ENCODE data around the gene FANCL. TPM values are rescaled to one million over a fixed set of nuclear protein-coding genes. Genes with fewer than 3 reads are reported as not detected.

FANCL gene
- total RNA-seq, 1 experiment from 2014 or later = 34.5 TPM

GRCh38 chr2:58122540-58122939, 118.6 kb downstream of the FANCL start (continued):
- TF ChIP-seq TCF7L2 (IDR thresholded peaks at IDR 0.05; ENCODE audit: borderline replicate concordance, extremely low read depth, insufficient read depth, insufficient read length) (no peak), MAX (IDR thresholded peaks at IDR 0.05) (no peak), CBX3 (IDR thresholded peaks at IDR 0.05; ENCODE audit: low read depth) (no peak), SIN3A (IDR thresholded peaks at IDR 0.05; ENCODE audit: low read depth) (no peak)

GRCh38 chr2:58122040-58122439, 119.1 kb downstream of the FANCL start:
- Histone ChIP-seq H3K9me3 (ENCODE audit: control insufficient read depth in 1 of 2, insufficient read depth in 1 of 2, low read depth in 1 of 2, low read length in 2 of 2) (no peaks in the 10 kb centered on the region), H3K27me3 (ENCODE audit: insufficient read depth, low read length) (no peaks in the 10 kb centered on the region), H3K36me3 (ENCODE audit: control insufficient read depth in 1 of 2, insufficient read depth in 2 of 2, low read length in 2 of 2) (no peaks in the 10 kb centered on the region), H3K79me2 (ENCODE audit: insufficient read depth, low read length) (peaks cover 23% of the 10 kb centered on the region), H3K4me2 (ENCODE audit: low read length) (no peak overlapping the region), H2AFZ (ENCODE audit: low read depth, low read length, poor library complexity, severe bottlenecking) (no peak overlapping the region), H3K9ac (ENCODE audit: low read length) (no peak overlapping the region), H4K20me1 (ENCODE audit: insufficient read depth) (no peaks in the 10 kb centered on the region), H3K4me3 (replicated peaks in 1 of 2; ENCODE audit: low read depth in 1 of 2, low read length in 2 of 2) (no peak overlapping the region), H3K9me2 (ENCODE audit: insufficient read depth) (0 out of 2 replicates have a peak, but pooled peaks cover 6% of the 10 kb centered on the region), H3K27ac (ENCODE audit: low read depth, low read length) (no peak overlapping the region), H3K4me1 (ENCODE audit: control insufficient read depth in 1 of 2, insufficient read depth in 2 of 2, low read length in 2 of 2) (peaks cover 7 to 23% of the 10 kb centered on the region in 2 experiments)
- TF ChIP-seq YY1 (IDR thresholded peaks at IDR 0.05; ENCODE audit: extremely low read depth, insufficient replicate concordance, low read depth, low read length) = no peak
- no peak for TF ChIP-seq ATF3 (IDR thresholded peaks at IDR 0.05)
- TF ChIP-seq SIN3A (IDR thresholded peaks at IDR 0.05; ENCODE audit: low read depth) = no peak
- no peak for TF ChIP-seq EZH2phosphoT487 (IDR thresholded peaks at IDR 0.05; ENCODE audit: borderline replicate concordance)
- TF ChIP-seq ELF1 (IDR thresholded peaks at IDR 0.05; ENCODE audit: borderline replicate concordance, low read depth) = no peak
- no peak for TF ChIP-seq JUND (IDR thresholded peaks at IDR 0.05)
- TF ChIP-seq FOSL1 (IDR thresholded peaks at IDR 0.05; ENCODE audit: low read depth) = no peak
- TF ChIP-seq CEBPB (IDR thresholded peaks at IDR 0.05; ENCODE audit: low read depth) = no peak
- no peak for TF ChIP-seq ZNF274 (IDR thresholded peaks at IDR 0.05; ENCODE audit: low read depth, low read length)
- no peak for TF ChIP-seq EZH2 (IDR thresholded peaks at IDR 0.05)
- no peak for TF ChIP-seq SP1 (IDR thresholded peaks at IDR 0.05; ENCODE audit: low read depth)
- no peak for TF ChIP-seq RAD21 (IDR thresholded peaks at IDR 0.05; ENCODE audit: low read depth)
- TF ChIP-seq TCF7L2 (IDR thresholded peaks at IDR 0.05; ENCODE audit: borderline replicate concordance, extremely low read depth, insufficient read depth, insufficient read length) = no peak
- intact Hi-C loops (cut with micrococcal nuclease) = loop anchor here (10.0 kb wide), 1 partner anchor 367 kb away; no protein-coding TSS in a partner anchor
- ChIA-PET RAD21 (ENCODE audit: low non-redundant PET in 1 of 2, low total read pairs in 2 of 2, uncharacterized antibody in 2 of 2, unreplicated experiment in 2 of 2) (no interaction called here), CTCF (no interaction called here), POLR2A (no interaction called here)
- no TSS peak for BruUV-seq (replicated peaks)
- ATAC-seq = no peak
- DNase-seq (ENCODE audit: low read depth, low spot score) = no peak
